Gastrocnemius medialis (tissue), 4 donors: ENCODE data around the gene ZNF76. TPM values are rescaled to one million over a fixed set of nuclear protein-coding genes. Genes with fewer than 3 reads are reported as not detected.
"Not testable (repeated sequence)": the region's sequence is repeated elsewhere in the genome, so short reads cannot be mapped to it uniquely, and the experiment has no call there.

Experiments used
- ATAC-seq, 2 donors: fragments of 150-250 bp; one replicate each; pipeline ENCODE4 v1.9.1; 2016
- DNase-seq, 2 donors: peaks; one replicate each; pipeline ENCODE4 v3.0.0-alpha.2; 2019
- H3K27ac ChIP-seq, 4 donors: fragments of 200-600 bp; sonication (generic); 1 replicate in 1 of 4; 2 replicates in 3 of 4; pipeline ENCODE4 v1.5.1; 2016 to 2018; ENCODE audit warnings: mild to moderate bottlenecking in 2 of 4, moderate library complexity in 1 of 4
- H3K27me3 ChIP-seq, 3 donors: fragments of 200-600 bp; sonication (generic) in 2 of 3; 1 replicate in 1 of 3; 2 replicates in 2 of 3; pipeline versions ENCODE4 v1.5.1 to v1.6.0; 2016 to 2019; ENCODE audit warnings: mild to moderate bottlenecking in 1 of 3, moderate library complexity in 1 of 3
- H3K36me3 ChIP-seq, 2 donors: fragments of 200-600 bp; sonication (generic) in 1 of 2; one replicate each; pipeline ENCODE4 v1.5.1; 2017 to 2018
- H3K4me1 ChIP-seq, 2 donors: fragments of 200-600 bp; sonication (generic) in 1 of 2; one replicate each; pipeline ENCODE4 v1.5.1; 2016 to 2017; ENCODE audit warnings: mild to moderate bottlenecking in 2 of 2
- H3K4me3 ChIP-seq, 4 donors: fragments of 200-600 bp; sonication (generic) in 3 of 4; 1 replicate in 1 of 4; 2 replicates in 3 of 4; pipeline ENCODE4 v1.5.1; 2016 to 2019; ENCODE audit warnings: mild to moderate bottlenecking in 2 of 4
- H3K9me3 ChIP-seq, 3 donors: fragments of 200-600 bp; sonication (generic) in 2 of 3; 1 replicate in 1 of 3; 2 replicates in 2 of 3; pipeline ENCODE4 v1.5.1; 2016 to 2019
- CTCF ChIP-seq, 5 experiments: fragments of 450-650 bp in 3 of 5; fragments of 200-600 bp in 2 of 5; sonication (generic) in 2 of 5; IDR thresholded peaks in 4 of 5; conservative IDR thresholded peaks in 1 of 5; 1 replicate in 4 of 5; 2 replicates in 1 of 5; pipeline ENCODE4 v1.5.1; 2016 to 2019; ENCODE audit warnings: antibody characterized with exemption in 5 of 5, mild to moderate bottlenecking in 3 of 5, moderate library complexity in 3 of 5
- POLR2A ChIP-seq, 2 donors: fragments of 450-650 bp; IDR thresholded peaks; one replicate each; pipeline ENCODE4 v1.6.1; 2017; ENCODE audit warnings: antibody characterized with exemption in 2 of 2, mild to moderate bottlenecking in 2 of 2, moderate library complexity in 2 of 2
- in situ Hi-C, 4 donors: fragments of 200-750 bp; cut with MboI; loops; one replicate each; pipeline versions ENCODE4 v1.15.0 to v1.8.0; 2017; ENCODE audit warnings: low sequenced_read_pairs in 4 of 4
- intact Hi-C: fragments of 100-400 bp; cut with DNase I; formaldehyde crosslinking; loops from one replicate; pipeline ENCODE4 v1.15.1; 2023; ENCODE audit warnings: low total_unique reads
- total RNA-seq, 4 donors: library from RNA; depleted of rRNA; stranded (reverse); fragments of >200 nt; gene quantifications; one replicate each; pipeline versions ENCODE4 v1.1.0 to v1.2.3, GENCODE V29; 2016

The ZNF76 gene
- total RNA-seq, 4 donors from 2014 or later: 26.1 to 35.2 (median 27.5) TPM

- Histone ChIP-seq H3K4me3 (no peak overlapping the region), H3K4me1 (peaks cover 0 to 7% of the 10 kb centered on the region in 2 donors), H3K27me3 (no peaks in the 10 kb centered on the region), H3K27ac (no peak overlapping the region), H3K36me3 (no peaks in the 10 kb centered on the region), H3K9me3 (no peaks in the 10 kb centered on the region)
- intact Hi-C loops: no loop called here
- TF ChIP-seq CTCF (IDR thresholded peaks at IDR 0.05 in 4 of 5, conservative IDR thresholded peaks at IDR 0.05 in 1 of 5) (no peak), POLR2A (IDR thresholded peaks at IDR 0.05) (no peak)
- in situ Hi-C loops: no loop called here
- DNase-seq (no peak), ATAC-seq (no peak)
Observed at GRCh38 chr6:35304299-35304698, 44.8 kb downstream of the ZNF76 start.

GRCh38 chr6:35305117-35305516 lies 45.6 kb downstream of the ZNF76 start:
- intact Hi-C loops: no loop called here
- peaks cover 0 to 7% of the 10 kb centered on the region in 2 donors for H3K4me1 ChIP-seq
- DNase-seq: no peak
- ATAC-seq: no peak
- TF ChIP-seq CTCF (IDR thresholded peaks at IDR 0.05 in 4 of 5, conservative IDR thresholded peaks at IDR 0.05 in 1 of 5) (no peak), POLR2A (IDR thresholded peaks at IDR 0.05) (no peak)
- H3K27me3 ChIP-seq: no peaks in the 10 kb centered on the region
- no peak overlapping the region for H3K27ac ChIP-seq
- H3K4me3 ChIP-seq: no peak overlapping the region
- in situ Hi-C loops: no loop called here
- H3K9me3 ChIP-seq: no peaks in the 10 kb centered on the region
- no peaks in the 10 kb centered on the region for H3K36me3 ChIP-seq

- H3K27ac ChIP-seq, ATAC-seq: not testable (repeated sequence)
Observed at GRCh38 chr6:35307138-35307537, 47.6 kb downstream of the ZNF76 start.

GRCh38 chr6:35308543-35308942 lies 49.0 kb downstream of the ZNF76 start:
- H3K4me1 ChIP-seq, H3K36me3 ChIP-seq, ATAC-seq, H3K4me3 ChIP-seq, in situ Hi-C loops, intact Hi-C loops, DNase-seq, H3K27ac ChIP-seq, H3K27me3 ChIP-seq, H3K9me3 ChIP-seq: not testable (repeated sequence)

More at GRCh38 chr6:35307138-35307537, 47.6 kb downstream of the ZNF76 start:
- H3K27me3 ChIP-seq, intact Hi-C loops, H3K36me3 ChIP-seq, in situ Hi-C loops, DNase-seq, H3K9me3 ChIP-seq, H3K4me3 ChIP-seq, H3K4me1 ChIP-seq: not testable (repeated sequence)

- no peak for TF ChIP-seq CTCF (IDR thresholded peaks at IDR 0.05 in 4 of 5, conservative IDR thresholded peaks at IDR 0.05 in 1 of 5)
- no peak for TF ChIP-seq POLR2A (IDR thresholded peaks at IDR 0.05)
- no peak overlapping the region for H3K27ac ChIP-seq
- in situ Hi-C loops (no loop called here), intact Hi-C loops (no loop called here)
- DNase-seq (no peak), ATAC-seq (no peak)
- no peaks in the 10 kb centered on the region for H3K36me3 ChIP-seq
- no peaks in the 10 kb centered on the region for H3K4me1 ChIP-seq
- H3K9me3 ChIP-seq: no peaks in the 10 kb centered on the region
- no peak overlapping the region for H3K4me3 ChIP-seq
- no peaks in the 10 kb centered on the region for H3K27me3 ChIP-seq
Observed at GRCh38 chr6:35309611-35310264, 50.2 kb downstream of the ZNF76 start.
